Measurements from ENCODE around the gene KRT5. TPM values are rescaled to one million over a fixed set of nuclear protein-coding genes. Genes with fewer than 3 reads are reported as not detected.

Gene KRT5
- total RNA-seq, 1 experiment from 2014 or later = 3,552 TPM

GRCh38 chr12:52515319-52515646 lies 4.9 kb downstream of the KRT5 start:
- peak overlapping the region; percentile 5 for H3K27ac Mint-ChIP-seq (ENCODE audit: low read depth, unreplicated experiment)
- H3K4me1 Mint-ChIP-seq (ENCODE audit: insufficient read depth, unreplicated experiment) = peaks cover 26% of the 10 kb centered on the region
- H3K27me3 Mint-ChIP-seq (ENCODE audit: insufficient read depth, unreplicated experiment) = no peaks in the 10 kb centered on the region
- no peaks in the 10 kb centered on the region for H3K9me3 Mint-ChIP-seq (ENCODE audit: unreplicated experiment)
- POLR2A ChIA-PET = interaction anchor here (0.6 to 27.6 kb wide), 12 partner anchors 7 to 491 kb away, joined by 3 to 1235 read pairs (median 8); partner anchors contain the start of genes EIF4B, KRT5 and KRT6A
- DNase-seq (ENCODE audit: unreplicated experiment) = peak; percentile 4
- BruUV-seq (replicated peaks) = no TSS peak
- H3K4me3 Mint-ChIP-seq (ENCODE audit: unreplicated experiment) = peak overlapping the region; percentile 80
- CTCF ChIA-PET = interaction anchor here (0.7 to 6.5 kb wide), 11 partner anchors 20 to 369 kb away, joined by 3 to 49 read pairs (median 7); no protein-coding TSS in a partner anchor
- H3K36me3 Mint-ChIP-seq (ENCODE audit: insufficient read depth, unreplicated experiment) = peaks cover 72% of the 10 kb centered on the region
- intact Hi-C loops (cut with micrococcal nuclease) = loop anchor here (5.0 kb wide), 1 partner anchor 143 kb away; no protein-coding TSS in a partner anchor
- TF ChIP-seq CTCF (IDR thresholded peaks at IDR 0.05; ENCODE audit: unreplicated experiment) = no peak

- H3K36me3 Mint-ChIP-seq (ENCODE audit: insufficient read depth, unreplicated experiment) = peaks cover 66% of the 10 kb centered on the region
- H3K4me3 Mint-ChIP-seq (ENCODE audit: unreplicated experiment) = peak overlapping the region; percentile 80
- peaks cover 4% of the 10 kb centered on the region for H3K9me3 Mint-ChIP-seq (ENCODE audit: unreplicated experiment)
- POLR2A ChIA-PET = interaction anchor here (0.7 to 27.6 kb wide), 19 partner anchors 8 to 457 kb away, joined by 3 to 1235 read pairs (median 5); partner anchors contain the start of genes KRT5, KRT6A and KRT6B
- peak; percentile 5 for DNase-seq (ENCODE audit: unreplicated experiment)
- BruUV-seq (replicated peaks) = TSS peak; percentile 44
- H3K4me1 Mint-ChIP-seq (ENCODE audit: insufficient read depth, unreplicated experiment) = peaks cover 26% of the 10 kb centered on the region
- intact Hi-C loops (cut with micrococcal nuclease) = loop anchor here (5.0 kb wide), 1 partner anchor 142 kb away; no protein-coding TSS in a partner anchor
- CTCF ChIA-PET = interaction anchor here (0.6 to 6.5 kb wide), 13 partner anchors 15 to 371 kb away, joined by 3 to 49 read pairs (median 7); partner anchors contain the start of gene KRT6A
- no peaks in the 10 kb centered on the region for H3K27me3 Mint-ChIP-seq (ENCODE audit: insufficient read depth, unreplicated experiment)
- peak overlapping the region; percentile 5 for H3K27ac Mint-ChIP-seq (ENCODE audit: low read depth, unreplicated experiment)
- no peak for TF ChIP-seq CTCF (IDR thresholded peaks at IDR 0.05; ENCODE audit: unreplicated experiment)
Observed at GRCh38 chr12:52514471-52515318, 5.5 kb downstream of the KRT5 start.

GRCh38 chr12:52513736-52514135 lies 6.5 kb downstream of the KRT5 start:
- no peaks in the 10 kb centered on the region for H3K27me3 Mint-ChIP-seq (ENCODE audit: insufficient read depth, unreplicated experiment)
- intact Hi-C loops (cut with micrococcal nuclease) = no loop called here
- ChIA-PET POLR2A (interaction anchor here (0.6 to 27.6 kb wide), 21 partner anchors 9 to 458 kb away, joined by 3 to 1235 read pairs (median 4); partner anchors contain the start of genes KRT5, KRT6A, KRT6B and KRT6C), CTCF (interaction anchor here (0.6 to 6.5 kb wide), 15 partner anchors 14 to 370 kb away, joined by 3 to 49 read pairs (median 4); partner anchors contain the start of gene KRT6A)
- peak overlapping the region; percentile 80 for H3K4me3 Mint-ChIP-seq (ENCODE audit: unreplicated experiment)
- peaks cover 26% of the 10 kb centered on the region for H3K4me1 Mint-ChIP-seq (ENCODE audit: insufficient read depth, unreplicated experiment)
- DNase-seq (ENCODE audit: unreplicated experiment) = peak; percentile 70
- no peak for TF ChIP-seq CTCF (IDR thresholded peaks at IDR 0.05; ENCODE audit: unreplicated experiment)
- peaks cover 7% of the 10 kb centered on the region for H3K9me3 Mint-ChIP-seq (ENCODE audit: unreplicated experiment)
- H3K36me3 Mint-ChIP-seq (ENCODE audit: insufficient read depth, unreplicated experiment) = peaks cover 56% of the 10 kb centered on the region
- BruUV-seq (replicated peaks) = no TSS peak
- peak overlapping the region; percentile 30 for H3K27ac Mint-ChIP-seq (ENCODE audit: low read depth, unreplicated experiment)

- Mint-ChIP-seq H3K4me1 (ENCODE audit: insufficient read depth, unreplicated experiment) (peaks cover 17% of the 10 kb centered on the region), H3K9me3 (ENCODE audit: unreplicated experiment) (peaks cover 7% of the 10 kb centered on the region), H3K27me3 (ENCODE audit: insufficient read depth, unreplicated experiment) (no peaks in the 10 kb centered on the region), H3K27ac (ENCODE audit: low read depth, unreplicated experiment) (no peak overlapping the region), H3K4me3 (ENCODE audit: unreplicated experiment) (no peak overlapping the region), H3K36me3 (ENCODE audit: insufficient read depth, unreplicated experiment) (peaks cover under 1% of the 10 kb centered on the region)
- no peak for DNase-seq (ENCODE audit: unreplicated experiment)
- POLR2A ChIA-PET = interaction anchor here (0.6 to 28.5 kb wide), 11 partner anchors 4 to 473 kb away, joined by 3 to 1235 read pairs (median 7); partner anchors contain the start of genes KRT5, KRT6A and KRT6B
- BruUV-seq (replicated peaks) = no TSS peak
- CTCF ChIA-PET = interaction anchor here (0.6 to 4.9 kb wide), 20 partner anchors 13 to 372 kb away, joined by 3 to 50 read pairs (median 6); partner anchors contain the start of genes KRT5, KRT6A and KRT84
- TF ChIP-seq CTCF (IDR thresholded peaks at IDR 0.05; ENCODE audit: unreplicated experiment) = no peak
- intact Hi-C loops (cut with micrococcal nuclease) = loop anchor here (5.0 kb wide), 1 partner anchor 66 kb away; no protein-coding TSS in a partner anchor
Observed at GRCh38 chr12:52508211-52508610, 12.0 kb downstream of the KRT5 start.

All from MCF 10A (cell line).